Bronchial epithelial cell (primary cell): ENCODE data around the gene PRKACA. TPM values are rescaled to one million over a fixed set of nuclear protein-coding genes. Genes with fewer than 3 reads are reported as not detected.
A peak's percentile ranks its signal among the peaks of the same experiment; 100 is the strongest.

ENCODE experiments used
- DNase-seq: peaks from one replicate; pipeline ENCODE4 v3.0.0-alpha.2; 2010; ENCODE audit warnings: low read depth
- FAIRE-seq: peaks from 2 replicates; lab custom pipeline; 2011; peaks lifted over from hg19 to GRCh38; lab: Jason Lieb, UNC
- H3K27me3 ChIP-seq: 2 replicates; pipeline ENCODE4 v1.5.1; 2011; ENCODE audit warnings: low read length; ENCODE audit not compliant: control insufficient read depth, insufficient read depth
- H3K36me3 ChIP-seq: 2 replicates; pipeline ENCODE4 v1.5.1; 2011; ENCODE audit warnings: low read length; ENCODE audit not compliant: control insufficient read depth, insufficient read depth
- H3K4me3 ChIP-seq: 2 replicates; pipeline ENCODE4 v1.5.1; 2011; ENCODE audit warnings: mild to moderate bottlenecking, low read depth, low read length, control low read depth
- total RNA-seq: library from RNA; depleted of rRNA; stranded (reverse); fragments of >200 nt; gene quantifications from 2 replicates; pipeline ENCODE4 v1.2.1, GENCODE V29; 2014
- TF ChIP-seq, protein P1 (sequence below): IDR thresholded peaks from 2 replicates; pipeline ENCODE4 v1.5.1; 2011; ENCODE audit warnings: mild to moderate bottlenecking, moderate library complexity, low read length, control low read depth, inconsistent platforms; ENCODE audit not compliant: insufficient read depth, severe bottlenecking

The PRKACA gene
- total RNA-seq, 1 donor from 2014 or later: 13.7 TPM

DNA sequence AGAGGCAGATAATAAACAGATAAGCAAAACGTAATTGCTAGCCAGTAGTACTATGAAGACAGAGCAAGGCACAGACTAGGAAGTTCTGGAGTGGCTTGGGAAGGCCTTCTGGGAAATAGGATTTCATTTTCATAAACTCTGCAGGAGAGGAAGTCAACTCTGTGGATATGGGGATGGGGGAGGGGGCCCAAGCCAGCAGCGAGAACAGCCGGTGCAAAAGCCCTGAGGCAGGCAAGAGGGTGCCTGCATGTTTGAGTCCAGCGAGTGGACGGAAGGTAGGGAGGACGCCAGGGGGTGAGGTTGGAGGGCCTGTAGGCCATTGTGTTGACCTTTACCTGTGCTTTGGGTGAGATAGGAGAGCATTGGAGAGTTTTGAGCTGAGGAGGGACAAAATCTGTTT, 27.8 kb upstream of the PRKACA start:
- TF ChIP-seq, protein P1, sequence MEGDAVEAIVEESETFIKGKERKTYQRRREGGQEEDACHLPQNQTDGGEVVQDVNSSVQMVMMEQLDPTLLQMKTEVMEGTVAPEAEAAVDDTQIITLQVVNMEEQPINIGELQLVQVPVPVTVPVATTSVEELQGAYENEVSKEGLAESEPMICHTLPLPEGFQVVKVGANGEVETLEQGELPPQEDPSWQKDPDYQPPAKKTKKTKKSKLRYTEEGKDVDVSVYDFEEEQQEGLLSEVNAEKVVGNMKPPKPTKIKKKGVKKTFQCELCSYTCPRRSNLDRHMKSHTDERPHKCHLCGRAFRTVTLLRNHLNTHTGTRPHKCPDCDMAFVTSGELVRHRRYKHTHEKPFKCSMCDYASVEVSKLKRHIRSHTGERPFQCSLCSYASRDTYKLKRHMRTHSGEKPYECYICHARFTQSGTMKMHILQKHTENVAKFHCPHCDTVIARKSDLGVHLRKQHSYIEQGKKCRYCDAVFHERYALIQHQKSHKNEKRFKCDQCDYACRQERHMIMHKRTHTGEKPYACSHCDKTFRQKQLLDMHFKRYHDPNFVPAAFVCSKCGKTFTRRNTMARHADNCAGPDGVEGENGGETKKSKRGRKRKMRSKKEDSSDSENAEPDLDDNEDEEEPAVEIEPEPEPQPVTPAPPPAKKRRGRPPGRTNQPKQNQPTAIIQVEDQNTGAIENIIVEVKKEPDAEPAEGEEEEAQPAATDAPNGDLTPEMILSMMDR: no peak
- H3K4me3 ChIP-seq: no peak overlapping the region
- H3K27me3 ChIP-seq: no peaks in the 10 kb centered on the region
- H3K36me3 ChIP-seq: no peaks in the 10 kb centered on the region
- DNase-seq (no peak), FAIRE-seq (no peak)

DNA sequence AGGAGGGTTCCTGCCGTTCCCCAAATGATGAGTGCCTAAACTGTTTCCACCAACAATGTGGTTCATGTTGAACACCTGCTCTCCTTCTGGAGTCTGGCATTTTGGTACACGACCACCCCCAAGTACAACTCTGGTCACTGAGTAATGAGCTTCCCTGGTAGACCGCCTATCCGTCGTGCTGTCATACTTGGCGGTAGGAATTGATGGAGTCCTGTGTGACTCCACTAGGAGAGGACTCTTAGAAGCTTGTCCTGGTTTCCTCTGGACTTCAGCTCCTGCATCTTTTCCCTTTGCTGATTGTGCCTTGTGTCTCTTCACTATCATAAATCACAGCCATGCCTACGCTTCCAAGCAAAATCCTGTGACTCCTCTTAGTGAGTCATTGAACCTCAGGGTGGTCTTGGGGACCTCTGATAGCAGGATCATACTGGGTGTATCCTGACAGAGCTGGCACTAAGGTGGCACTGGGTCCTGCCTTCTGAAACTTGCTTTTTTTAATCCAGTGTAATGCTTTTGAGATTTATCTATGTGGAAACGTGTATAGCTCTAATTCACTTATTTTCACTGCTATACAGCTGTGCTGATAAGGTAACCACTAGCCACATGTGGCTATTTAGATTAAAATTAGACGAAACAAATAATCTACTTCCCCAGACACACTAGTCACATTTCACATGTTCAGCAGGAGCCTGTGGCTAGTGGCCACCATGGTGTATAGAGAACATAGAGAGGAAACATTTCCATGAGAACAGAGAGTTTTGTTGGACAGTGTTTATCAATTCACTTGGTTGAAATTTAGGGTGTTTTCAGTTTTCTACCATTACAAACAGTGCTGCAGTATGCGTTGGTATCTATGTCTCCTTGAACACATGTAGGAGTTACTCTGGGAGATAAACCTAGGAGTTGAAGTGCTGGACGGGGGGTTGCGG, 25.0 kb upstream of the PRKACA start:
- FAIRE-seq (no peak), DNase-seq (no peak)
- H3K4me3 ChIP-seq: no peak overlapping the region

DNA sequence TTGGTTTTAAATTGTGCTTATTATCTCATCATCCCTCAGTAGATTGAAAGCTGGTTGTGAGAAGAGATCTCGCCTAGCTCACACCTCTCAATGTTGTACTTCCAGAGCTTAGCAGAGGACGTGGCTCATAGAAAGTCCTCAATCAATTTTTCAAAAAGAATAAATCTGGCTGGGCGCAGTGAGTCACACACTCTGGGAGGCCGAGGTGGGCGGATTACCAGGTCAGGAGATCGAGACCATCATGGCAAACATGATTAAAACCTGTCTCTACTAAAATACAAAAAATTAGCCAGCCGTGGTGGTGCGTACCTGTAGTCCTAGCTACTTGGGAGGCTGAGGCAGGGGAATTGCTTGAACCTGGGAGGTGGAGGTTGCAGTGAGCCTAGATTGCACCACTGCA, 23.5 kb upstream of the PRKACA start:
- DNase-seq (no peak), FAIRE-seq (no peak)
- TF ChIP-seq, protein P1: no peak
- Histone ChIP-seq H3K27me3 (no peaks in the 10 kb centered on the region), H3K36me3 (no peaks in the 10 kb centered on the region), H3K4me3 (no peak overlapping the region)

More for the DNA sequence above, 25.0 kb upstream of the PRKACA start:
- TF ChIP-seq, protein P1: no peak
- no peaks in the 10 kb centered on the region for H3K27me3 ChIP-seq
- no peaks in the 10 kb centered on the region for H3K36me3 ChIP-seq

GRCh38 chr19:14139944-14140343, 22.4 kb upstream of the PRKACA start:
- Histone ChIP-seq H3K27me3 (no peaks in the 10 kb centered on the region), H3K4me3 (no peak overlapping the region), H3K36me3 (no peaks in the 10 kb centered on the region)
- TF ChIP-seq, protein P1: no peak
- DNase-seq (no peak), FAIRE-seq (no peak)

DNA sequence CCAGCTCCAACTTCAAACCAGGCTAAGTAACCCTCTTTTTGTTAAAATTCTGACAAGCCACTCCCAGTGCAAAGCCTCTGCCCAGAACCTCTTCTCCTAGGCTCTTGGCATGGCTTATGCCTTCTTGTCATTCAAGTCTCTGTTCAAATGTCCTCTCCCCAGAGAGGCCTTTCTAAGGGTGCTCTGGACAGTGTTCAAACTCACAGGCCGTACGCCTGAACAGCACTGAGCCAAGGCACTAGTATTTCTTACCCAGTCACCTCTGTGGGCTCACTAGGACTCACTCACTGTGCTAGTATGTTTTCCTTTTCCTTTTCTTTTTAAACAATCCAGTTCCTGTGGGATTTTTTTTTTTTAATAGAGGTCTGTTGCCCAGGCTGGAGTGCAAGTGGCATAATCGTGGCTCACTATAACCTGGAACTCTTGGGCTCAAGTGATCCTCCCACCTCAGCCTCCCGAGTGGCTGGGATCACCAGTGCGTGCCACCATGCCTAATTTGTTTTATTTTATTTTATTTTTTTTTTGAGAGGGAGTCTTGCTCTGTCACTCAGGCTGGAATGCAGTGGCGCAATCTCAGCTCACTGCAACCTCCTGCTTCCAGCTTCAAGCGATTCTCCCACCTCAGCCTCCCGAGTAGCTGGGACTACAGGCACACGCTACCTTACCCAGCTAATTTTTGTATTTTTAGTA, 21.2 kb upstream of the PRKACA start:
- FAIRE-seq (no peak), DNase-seq (peak; percentile 3)
- TF ChIP-seq, protein P1: no peak

More for the DNA sequence above, 21.2 kb upstream of the PRKACA start:
- H3K36me3 ChIP-seq: no peaks in the 10 kb centered on the region
- H3K27me3 ChIP-seq: no peaks in the 10 kb centered on the region
- no peak overlapping the region for H3K4me3 ChIP-seq
